NCI-H82 treated with DMSO at 0.1 percent for 48 hours (cell line): ENCODE results near the gene C3orf38.
"Not testable (repeated sequence)": the region's sequence is repeated elsewhere in the genome, so short reads cannot be mapped to it uniquely, and the experiment has no call there.

Experiments used
- DNase-seq: peaks from one replicate; lab custom pipeline; 2025; ENCODE audit not compliant: unreplicated experiment; lab: John Stamatoyannopoulos, UW

C3orf38 gene

GRCh38 chr3:88149509-88150362 is at the start of gene C3orf38:
C3orf38 (plus strand) TSS chr3:88149959; CDS start chr3:88150053, 94 bp downstream.
- DNase-seq, result peak; percentile 65

- DNase-seq, result no peak
Measured at GRCh38 chr3:88101142-88101541, 48.6 kb upstream of the C3orf38 start.

- no peak for DNase-seq
Measured at GRCh38 chr3:88105325-88105724, 44.4 kb upstream of the C3orf38 start.

GRCh38 chr3:88112289-88112688 is 37.5 kb upstream of the C3orf38 start:
- no peak for DNase-seq

GRCh38 chr3:88113311-88114162 is 36.2 kb upstream of the C3orf38 start:
- peak; percentile 18 for DNase-seq

GRCh38 chr3:88114878-88115549 is 34.7 kb upstream of the C3orf38 start:
- DNase-seq, result no peak

GRCh38 chr3:88117683-88118082 is 32.1 kb upstream of the C3orf38 start:
- no peak for DNase-seq

GRCh38 chr3:88118603-88119002 is 31.2 kb upstream of the C3orf38 start:
- DNase-seq, result not testable (repeated sequence)

GRCh38 chr3:88123526-88123925 is 26.2 kb upstream of the C3orf38 start:
- DNase-seq, result no peak

DNA sequence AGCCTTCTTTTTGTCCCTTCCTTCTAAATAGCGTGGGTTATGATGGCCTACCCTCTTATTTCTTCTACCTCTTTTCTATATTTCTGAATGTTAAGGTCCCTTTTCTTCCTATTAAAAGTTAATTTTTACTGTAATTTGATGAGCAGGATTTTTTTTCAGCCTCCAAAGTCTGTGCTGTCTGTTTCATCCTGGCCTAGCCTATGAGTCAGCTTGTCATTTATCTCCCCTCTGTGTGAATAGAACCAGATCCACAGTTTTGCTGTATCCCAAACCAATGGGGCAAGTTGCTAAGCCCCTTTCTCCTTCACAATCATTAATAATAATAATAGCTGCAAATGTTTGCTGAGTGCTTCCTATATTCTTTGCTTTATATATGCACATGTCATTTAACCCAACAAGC is 18.1 kb upstream of the C3orf38 start:
- no peak for DNase-seq

DNA sequence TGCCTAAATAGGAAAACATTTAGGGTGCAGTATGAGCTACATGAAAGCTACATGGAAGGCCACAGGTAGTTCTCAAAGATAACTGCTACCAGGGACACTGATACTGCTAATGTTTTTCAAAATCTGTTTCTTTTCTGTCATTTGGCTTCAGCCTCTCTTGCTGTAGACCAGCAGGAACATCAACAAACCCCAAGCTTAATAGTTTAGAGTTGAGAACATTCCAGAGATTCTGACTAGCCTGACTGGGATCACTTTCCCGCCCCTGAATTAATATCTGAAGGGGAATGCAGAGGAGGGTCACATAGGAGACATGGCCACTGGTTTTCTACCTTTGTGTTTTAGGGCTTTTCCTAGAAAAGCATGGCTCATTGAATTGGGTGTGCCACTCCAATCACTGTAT is 16.9 kb upstream of the C3orf38 start:
- no peak for DNase-seq

GRCh38 chr3:88133711-88134263 is 16.0 kb upstream of the C3orf38 start:
- DNase-seq, result no peak

- no peak for DNase-seq
Measured at GRCh38 chr3:88137836-88138235, 11.9 kb upstream of the C3orf38 start.

GRCh38 chr3:88141458-88142083 is 8.2 kb upstream of the C3orf38 start:
- no peak for DNase-seq

DNA sequence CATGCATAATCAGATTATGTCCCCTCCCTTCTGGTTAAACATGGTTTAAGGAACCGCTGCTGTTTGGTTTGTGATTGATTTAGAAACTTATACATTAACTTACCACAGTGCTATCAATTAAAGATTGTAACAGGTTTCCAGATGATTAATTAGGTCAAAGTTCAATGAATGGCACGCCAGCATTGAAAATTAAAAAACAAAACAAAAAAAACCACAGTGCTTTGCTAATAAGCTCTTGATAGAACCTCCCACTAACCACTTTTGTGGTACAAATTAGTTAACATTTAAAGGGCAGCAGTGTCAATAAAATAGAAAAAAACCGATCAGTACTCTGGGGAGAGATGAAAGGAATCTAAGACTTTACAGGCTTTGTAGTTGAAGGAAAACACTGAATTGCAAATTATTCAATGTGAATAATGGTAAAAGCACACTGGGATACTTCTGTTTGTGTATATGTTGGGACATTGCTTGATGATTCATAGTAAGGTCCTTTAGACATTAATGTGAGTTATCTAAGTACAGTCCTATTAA is 7.6 kb upstream of the C3orf38 start:
- no peak for DNase-seq

GRCh38 chr3:88147261-88147660 is 2.5 kb upstream of the C3orf38 start:
- DNase-seq, result no peak

DNA sequence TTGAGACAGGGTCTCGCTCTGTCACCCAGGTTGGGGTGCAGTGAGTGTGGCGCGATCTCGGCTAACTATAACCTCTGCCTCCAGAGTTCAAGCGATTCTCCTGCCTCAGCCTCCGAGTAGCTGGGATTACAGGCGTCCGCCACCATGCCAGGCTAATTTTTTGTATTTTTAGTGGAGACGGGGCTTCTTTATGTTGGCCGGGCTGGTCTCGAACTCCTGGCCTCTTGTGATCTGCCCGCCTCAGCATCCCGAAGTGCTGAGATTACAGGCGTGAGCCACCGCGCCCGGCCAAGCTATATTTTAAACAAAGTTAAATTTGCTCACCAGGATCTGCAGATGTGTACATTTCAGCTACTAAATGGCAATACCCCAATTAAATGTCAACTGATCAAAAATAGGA is 1.1 kb upstream of the C3orf38 start:
- DNase-seq, result no peak

GRCh38 chr3:88149101-88149508 is 654 bp upstream of the C3orf38 start:
- peak; percentile 15 for DNase-seq

GRCh38 chr3:88150371-88150770 is 612 bp downstream of the C3orf38 start:
- DNase-seq, result no peak

DNA sequence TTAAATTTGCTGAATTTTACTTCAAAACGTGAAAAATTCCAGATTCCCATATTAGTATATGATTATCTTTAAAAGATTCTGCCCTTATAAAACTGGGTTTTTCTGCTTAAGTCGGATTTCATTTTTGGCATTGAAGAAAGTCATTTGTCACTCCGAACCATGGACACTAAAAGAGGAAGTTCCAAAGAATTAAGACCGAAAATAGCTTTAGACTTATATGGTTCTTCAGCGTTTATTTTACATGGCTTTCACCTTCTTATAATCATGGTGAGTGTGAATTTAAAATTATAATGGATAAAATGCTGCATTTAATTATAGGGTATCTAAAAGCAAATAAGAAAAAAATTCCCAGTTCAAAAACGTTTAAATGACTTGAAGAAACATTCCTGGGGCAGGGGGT is 1.0 kb downstream of the C3orf38 start:
- DNase-seq, result no peak
